DOHH2 (cell line): ENCODE measurements around the gene BDNF.

Source experiments
- H3F3A ChIP-seq: fragments of 200-600 bp; sonication (generic), shearing (Covaris generic); 2 replicates; pipeline ENCODE4 v1.6.0; 2016; ENCODE audit warnings: antibody characterized with exemption, mild to moderate bottlenecking; ENCODE audit not compliant: control insufficient read depth, insufficient read depth
- H3K27ac ChIP-seq: fragments of 200-600 bp; sonication (generic); 2 replicates; pipeline ENCODE4 v1.5.1; 2014; ENCODE audit warnings: low read depth, mild to moderate bottlenecking, low read length, moderate library complexity
- H3K27me3 ChIP-seq: fragments of 200-600 bp; sonication (generic); 2 replicates; pipeline ENCODE4 v1.6.1; 2014; ENCODE audit warnings: mild to moderate bottlenecking, low read length, mixed read lengths; ENCODE audit not compliant: control insufficient read depth
- H3K36me3 ChIP-seq: fragments of 200-600 bp; sonication (generic); 2 replicates; pipeline ENCODE4 v1.6.1; 2014; ENCODE audit warnings: mild to moderate bottlenecking, low read length, moderate library complexity, mixed read lengths; ENCODE audit not compliant: control insufficient read depth
- H3K4me1 ChIP-seq: fragments of 200-600 bp; sonication (generic); 2 replicates; pipeline ENCODE4 v1.6.1; 2014; ENCODE audit warnings: mild to moderate bottlenecking, low read length, mixed read lengths; ENCODE audit not compliant: control insufficient read depth
- H3K4me2 ChIP-seq: fragments of 200-600 bp; sonication (generic); 2 replicates; pipeline ENCODE4 v1.6.0; 2014; ENCODE audit warnings: mild to moderate bottlenecking, low read length, moderate library complexity
- H3K4me3 ChIP-seq: fragments of 200-600 bp; sonication (generic); 2 replicates; pipeline ENCODE4 v1.5.1; 2014; ENCODE audit warnings: mild to moderate bottlenecking, low read length, mixed read lengths
- H3K79me2 ChIP-seq: fragments of 200-600 bp; sonication (generic); 2 replicates; pipeline ENCODE4 v1.6.1; 2014; ENCODE audit warnings: mild to moderate bottlenecking, low read length, mixed read lengths; ENCODE audit not compliant: control insufficient read depth
- H3K9me2 ChIP-seq: fragments of 200-600 bp; sonication (generic); replicated peaks from 2 replicates; pipeline ENCODE4 v1.6.1; 2014; ENCODE audit warnings: mild to moderate bottlenecking, low read length, mixed read lengths; ENCODE audit not compliant: control insufficient read depth
- H3K9me3 ChIP-seq: fragments of 200-600 bp; sonication (generic); 2 replicates; pipeline ENCODE4 v1.6.1; 2014; ENCODE audit warnings: antibody characterized with exemption, low read length, mixed read lengths; ENCODE audit not compliant: control insufficient read depth, insufficient read depth
- H4K20me1 ChIP-seq: fragments of 200-600 bp; sonication (generic); 2 replicates; pipeline ENCODE4 v1.6.0; 2014; ENCODE audit warnings: low read depth, mild to moderate bottlenecking, antibody characterized with exemption, low read length, moderate library complexity; ENCODE audit not compliant: control insufficient read depth, insufficient read depth
- EZH2phosphoT487 ChIP-seq: fragments of 200-600 bp; sonication (generic); IDR thresholded peaks from 2 replicates; pipeline ENCODE4 v1.6.1; 2017; ENCODE audit warnings: borderline replicate concordance, mild to moderate bottlenecking, antibody characterized with exemption, low read length, moderate library complexity, mixed read lengths
- TF ChIP-seq, protein P1 (sequence below): fragments of 200-600 bp; sonication (generic); IDR thresholded peaks from one replicate; pipeline ENCODE4 v1.5.1; 2014; ENCODE audit warnings: antibody characterized with exemption, mild to moderate bottlenecking, low read depth, low read length; ENCODE audit not compliant: poor library complexity, severe bottlenecking

Gene BDNF

DNA sequence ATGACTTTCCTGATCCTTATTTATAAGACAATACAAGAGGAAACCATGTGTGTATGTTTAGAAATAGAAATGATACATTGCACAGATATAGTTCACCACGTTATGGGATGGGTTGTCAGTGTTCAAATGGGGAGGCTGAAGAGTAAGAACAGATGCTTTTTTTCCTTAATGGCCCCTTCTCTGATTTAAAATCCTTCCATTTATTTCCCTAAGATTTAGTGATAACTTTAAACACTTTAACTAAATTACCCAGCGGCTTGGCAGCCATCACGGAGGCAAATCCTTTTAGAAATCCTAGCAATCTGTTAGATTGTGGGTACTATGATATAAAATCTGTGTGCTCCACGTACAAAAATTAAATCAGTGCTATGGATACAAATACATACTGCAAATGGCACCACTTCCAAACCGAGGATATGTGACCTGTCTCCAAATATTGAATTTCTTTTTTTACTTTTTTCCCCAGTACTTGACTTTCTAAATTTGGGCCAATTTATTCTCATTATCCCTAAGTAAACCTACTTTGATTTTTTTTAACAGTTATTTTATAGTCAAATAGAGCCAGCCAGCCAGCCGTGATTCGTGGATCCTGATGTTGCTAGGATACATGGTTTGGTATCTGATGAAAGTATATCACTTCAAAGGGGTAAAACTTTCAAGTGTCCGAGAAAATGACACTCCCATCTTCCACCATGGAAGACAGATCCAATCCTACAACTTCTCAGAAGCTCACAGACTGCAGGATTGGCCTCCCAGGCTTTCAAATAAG, 46.1 kb downstream of the BDNF start:
- no peaks in the 10 kb centered on the region for H3K9me2 ChIP-seq
- H3K4me1 ChIP-seq = no peaks in the 10 kb centered on the region
- no peaks in the 10 kb centered on the region for H4K20me1 ChIP-seq
- H3K36me3 ChIP-seq = no peaks in the 10 kb centered on the region
- no peak overlapping the region for H3K27ac ChIP-seq
- H3K4me2 ChIP-seq = no peak overlapping the region
- H3K9me3 ChIP-seq = no peaks in the 10 kb centered on the region
- no peaks in the 10 kb centered on the region for H3K79me2 ChIP-seq
- TF ChIP-seq EZH2phosphoT487 = no peak
- TF ChIP-seq, protein P1, sequence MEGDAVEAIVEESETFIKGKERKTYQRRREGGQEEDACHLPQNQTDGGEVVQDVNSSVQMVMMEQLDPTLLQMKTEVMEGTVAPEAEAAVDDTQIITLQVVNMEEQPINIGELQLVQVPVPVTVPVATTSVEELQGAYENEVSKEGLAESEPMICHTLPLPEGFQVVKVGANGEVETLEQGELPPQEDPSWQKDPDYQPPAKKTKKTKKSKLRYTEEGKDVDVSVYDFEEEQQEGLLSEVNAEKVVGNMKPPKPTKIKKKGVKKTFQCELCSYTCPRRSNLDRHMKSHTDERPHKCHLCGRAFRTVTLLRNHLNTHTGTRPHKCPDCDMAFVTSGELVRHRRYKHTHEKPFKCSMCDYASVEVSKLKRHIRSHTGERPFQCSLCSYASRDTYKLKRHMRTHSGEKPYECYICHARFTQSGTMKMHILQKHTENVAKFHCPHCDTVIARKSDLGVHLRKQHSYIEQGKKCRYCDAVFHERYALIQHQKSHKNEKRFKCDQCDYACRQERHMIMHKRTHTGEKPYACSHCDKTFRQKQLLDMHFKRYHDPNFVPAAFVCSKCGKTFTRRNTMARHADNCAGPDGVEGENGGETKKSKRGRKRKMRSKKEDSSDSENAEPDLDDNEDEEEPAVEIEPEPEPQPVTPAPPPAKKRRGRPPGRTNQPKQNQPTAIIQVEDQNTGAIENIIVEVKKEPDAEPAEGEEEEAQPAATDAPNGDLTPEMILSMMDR = no peak
- H3F3A ChIP-seq = no peaks in the 10 kb centered on the region
- no peaks in the 10 kb centered on the region for H3K27me3 ChIP-seq
- H3K4me3 ChIP-seq = no peak overlapping the region

DNA sequence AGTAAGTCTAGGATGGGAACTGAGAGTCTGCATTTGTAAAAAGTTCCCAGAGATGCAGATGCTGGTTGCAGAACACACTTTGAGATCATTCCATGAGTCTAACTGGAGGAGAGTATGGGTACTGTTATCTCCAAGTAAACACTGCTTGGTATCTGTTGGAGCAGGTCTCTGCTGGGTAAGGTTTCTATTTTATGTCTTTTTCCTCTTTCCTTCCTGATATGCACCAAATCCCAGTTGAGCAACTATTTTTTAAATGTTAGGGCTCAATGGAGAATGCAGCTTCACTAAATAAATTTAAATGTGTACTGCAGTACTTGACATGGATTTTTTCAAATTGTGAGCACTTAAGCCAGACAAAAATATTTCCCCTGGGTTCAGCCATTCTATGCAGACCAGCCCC, 48.5 kb downstream of the BDNF start:
- Histone ChIP-seq H3K9me2 (no peaks in the 10 kb centered on the region), H3K36me3 (no peaks in the 10 kb centered on the region), H3K4me3 (no peak overlapping the region), H3K4me2 (no peak overlapping the region), H3F3A (no peaks in the 10 kb centered on the region), H3K27me3 (no peaks in the 10 kb centered on the region), H3K27ac (no peak overlapping the region), H3K4me1 (no peaks in the 10 kb centered on the region), H3K9me3 (no peaks in the 10 kb centered on the region), H3K79me2 (no peaks in the 10 kb centered on the region), H4K20me1 (no peaks in the 10 kb centered on the region)
- TF ChIP-seq EZH2phosphoT487 = no peak
- TF ChIP-seq, protein P1 = no peak

DNA sequence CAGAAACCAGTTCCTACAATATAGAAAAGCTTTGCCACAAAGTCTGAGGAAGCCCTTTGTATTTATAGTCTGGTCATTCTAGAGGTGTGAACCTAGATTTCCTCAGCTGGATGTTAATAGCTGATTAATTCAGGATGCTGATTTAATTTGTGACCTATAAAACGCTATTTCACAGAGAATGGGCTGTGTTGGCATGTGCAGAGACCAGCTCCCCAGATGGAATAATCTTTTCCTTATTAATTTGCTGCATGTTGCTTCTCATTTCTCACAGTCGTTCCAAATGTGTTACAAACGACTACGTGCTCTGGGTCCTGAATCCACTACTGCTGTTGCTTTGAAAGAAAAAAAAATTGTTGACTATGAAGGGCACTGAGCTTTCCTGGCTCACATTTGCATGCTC, 49.3 kb downstream of the BDNF start:
- H3K9me3 ChIP-seq = no peaks in the 10 kb centered on the region
- H3K4me3 ChIP-seq = no peak overlapping the region
- H3F3A ChIP-seq = no peaks in the 10 kb centered on the region
- no peaks in the 10 kb centered on the region for H4K20me1 ChIP-seq
- no peaks in the 10 kb centered on the region for H3K9me2 ChIP-seq
- H3K27me3 ChIP-seq = no peaks in the 10 kb centered on the region
- H3K79me2 ChIP-seq = no peaks in the 10 kb centered on the region
- no peaks in the 10 kb centered on the region for H3K36me3 ChIP-seq
- no peak overlapping the region for H3K27ac ChIP-seq
- H3K4me1 ChIP-seq = no peaks in the 10 kb centered on the region
- H3K4me2 ChIP-seq = no peak overlapping the region
- TF ChIP-seq, protein P1 = no peak
- no peak for TF ChIP-seq EZH2phosphoT487
